Activated B cell treated with CpG ODN at 0.5 μM for 24 hours (primary cell): ENCODE measurements around the gene SMARCC1. TPM values are rescaled to one million over a fixed set of nuclear protein-coding genes. Genes with fewer than 3 reads are reported as not detected.

Experiments used
- ATAC-seq: fragments of 200-7000 bp; cut with Tn5 transposase; one replicate; pipeline ENCODE4 v1.10.0; 2021; ENCODE audit warnings: low read depth, mild to moderate bottlenecking, moderate library complexity
- CTCF ChIA-PET: fragments of 350-600 bp; sonication (Branson Sonifier 250); formaldehyde crosslinking; loops from one replicate; lab custom pipeline; 2021; ENCODE audit warnings: antibody characterized with exemption; lab: Charles Lee
- POLR2A ChIA-PET: fragments of 350-600 bp; sonication (Branson Sonifier 250); formaldehyde crosslinking; loops from one replicate; lab custom pipeline; 2021; ENCODE audit warnings: antibody characterized with exemption; lab: Charles Lee
- DNase-seq: peaks from one replicate; pipeline ENCODE4 v3.0.0; 2022
- H3K27ac Mint-ChIP-seq: one replicate; pipeline ENCODE4 v1.8.0; 2020; ENCODE audit warnings: mixed read lengths
- H3K27me3 Mint-ChIP-seq: one replicate; pipeline ENCODE4 v1.8.0; 2021; ENCODE audit warnings: mixed read lengths
- H3K36me3 Mint-ChIP-seq: one replicate; pipeline ENCODE4 v1.8.0; 2021; ENCODE audit warnings: low read depth, mixed read lengths
- H3K4me1 Mint-ChIP-seq: one replicate; pipeline ENCODE4 v1.8.0; 2021; ENCODE audit warnings: mixed read lengths
- H3K4me3 Mint-ChIP-seq: one replicate; pipeline ENCODE4 v1.8.0; 2020; ENCODE audit warnings: mild to moderate bottlenecking, mixed read lengths
- H3K9me3 Mint-ChIP-seq: one replicate; pipeline ENCODE4 v1.8.0; 2020; ENCODE audit warnings: mixed read lengths
- intact Hi-C: fragments of 100-400 bp; cut with micrococcal nuclease; formaldehyde crosslinking; loops from one replicate; pipeline ENCODE4 v1.15.1; 2024
- total RNA-seq: library from RNA; stranded (reverse); gene quantifications from 2 replicates; pipeline ENCODE4 v1.2.3, GENCODE V29; 2022
- TF ChIP-seq, protein P1 (sequence below): fragments of 200-600 bp; IDR thresholded peaks from one replicate; pipeline ENCODE4 v1.8.0; 2022; ENCODE audit warnings: antibody characterized with exemption, mild to moderate bottlenecking

The SMARCC1 gene
- total RNA-seq, 1 donor from 2014 or later = 136 TPM

DNA sequence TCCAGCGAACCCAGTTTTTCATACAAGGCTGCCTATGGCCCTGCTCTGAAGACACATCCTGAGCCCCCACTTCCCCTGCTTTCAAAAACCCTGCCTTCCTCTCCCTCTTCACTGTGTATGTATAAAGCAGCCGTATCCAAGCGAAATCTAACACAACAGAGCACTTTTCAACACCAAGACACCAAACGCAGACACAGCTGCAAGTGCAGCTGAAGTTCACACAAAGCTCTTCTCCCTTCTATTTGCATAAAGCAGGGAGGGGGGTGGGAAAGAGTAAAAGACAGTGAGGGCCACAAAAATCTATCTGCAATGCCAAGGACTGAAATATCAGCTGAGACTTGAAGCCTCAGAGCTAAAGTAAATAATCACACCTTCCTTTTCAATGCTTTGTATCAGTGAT, 168.0 kb downstream of the SMARCC1 start:
- Mint-ChIP-seq H3K9me3 (no peaks in the 10 kb centered on the region), H3K36me3 (peaks cover 56% of the 10 kb centered on the region), H3K27ac (no peak overlapping the region), H3K4me3 (no peak overlapping the region), H3K4me1 (peaks cover 1% of the 10 kb centered on the region), H3K27me3 (no peaks in the 10 kb centered on the region)
- CTCF ChIA-PET = interaction anchor here (0.6 kb wide), 1 partner anchor 412 kb away, joined by 3 read pairs; no protein-coding TSS in a partner anchor
- ATAC-seq (no peak), DNase-seq (no peak)
- TF ChIP-seq, protein P1, sequence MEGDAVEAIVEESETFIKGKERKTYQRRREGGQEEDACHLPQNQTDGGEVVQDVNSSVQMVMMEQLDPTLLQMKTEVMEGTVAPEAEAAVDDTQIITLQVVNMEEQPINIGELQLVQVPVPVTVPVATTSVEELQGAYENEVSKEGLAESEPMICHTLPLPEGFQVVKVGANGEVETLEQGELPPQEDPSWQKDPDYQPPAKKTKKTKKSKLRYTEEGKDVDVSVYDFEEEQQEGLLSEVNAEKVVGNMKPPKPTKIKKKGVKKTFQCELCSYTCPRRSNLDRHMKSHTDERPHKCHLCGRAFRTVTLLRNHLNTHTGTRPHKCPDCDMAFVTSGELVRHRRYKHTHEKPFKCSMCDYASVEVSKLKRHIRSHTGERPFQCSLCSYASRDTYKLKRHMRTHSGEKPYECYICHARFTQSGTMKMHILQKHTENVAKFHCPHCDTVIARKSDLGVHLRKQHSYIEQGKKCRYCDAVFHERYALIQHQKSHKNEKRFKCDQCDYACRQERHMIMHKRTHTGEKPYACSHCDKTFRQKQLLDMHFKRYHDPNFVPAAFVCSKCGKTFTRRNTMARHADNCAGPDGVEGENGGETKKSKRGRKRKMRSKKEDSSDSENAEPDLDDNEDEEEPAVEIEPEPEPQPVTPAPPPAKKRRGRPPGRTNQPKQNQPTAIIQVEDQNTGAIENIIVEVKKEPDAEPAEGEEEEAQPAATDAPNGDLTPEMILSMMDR = no peak
- intact Hi-C loops = no loop called here
- POLR2A ChIA-PET = interaction anchor here (0.6 kb wide), 2 partner anchors 11 to 14 kb away, joined by 3 to 8 read pairs; no protein-coding TSS in a partner anchor

DNA sequence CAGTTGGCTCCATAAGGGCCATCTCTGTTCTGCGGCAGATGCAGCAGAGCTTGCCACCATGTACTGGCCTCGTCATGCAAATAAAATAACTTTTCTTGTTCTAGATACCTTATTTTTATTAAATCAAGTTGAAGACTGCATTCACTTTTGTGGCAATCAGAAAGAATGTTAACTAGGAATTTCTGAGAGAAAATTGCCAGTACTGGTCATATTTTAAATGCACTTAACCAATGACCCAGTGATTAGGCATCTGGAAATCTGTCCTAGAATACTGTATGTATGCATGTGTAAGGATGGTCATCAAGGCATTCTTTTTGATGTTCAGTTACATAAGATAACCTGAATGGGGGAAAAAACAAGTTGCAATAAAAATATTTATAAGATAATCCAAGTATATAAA, 168.8 kb downstream of the SMARCC1 start:
- Mint-ChIP-seq H3K9me3 (no peaks in the 10 kb centered on the region), H3K27me3 (no peaks in the 10 kb centered on the region), H3K4me1 (peaks cover 1% of the 10 kb centered on the region), H3K27ac (no peak overlapping the region), H3K4me3 (no peak overlapping the region), H3K36me3 (peaks cover 57% of the 10 kb centered on the region)
- TF ChIP-seq, protein P1 = no peak
- intact Hi-C loops = no loop called here
- DNase-seq (no peak), ATAC-seq (no peak)
- POLR2A ChIA-PET = no interaction called here
- CTCF ChIA-PET = no interaction called here

DNA sequence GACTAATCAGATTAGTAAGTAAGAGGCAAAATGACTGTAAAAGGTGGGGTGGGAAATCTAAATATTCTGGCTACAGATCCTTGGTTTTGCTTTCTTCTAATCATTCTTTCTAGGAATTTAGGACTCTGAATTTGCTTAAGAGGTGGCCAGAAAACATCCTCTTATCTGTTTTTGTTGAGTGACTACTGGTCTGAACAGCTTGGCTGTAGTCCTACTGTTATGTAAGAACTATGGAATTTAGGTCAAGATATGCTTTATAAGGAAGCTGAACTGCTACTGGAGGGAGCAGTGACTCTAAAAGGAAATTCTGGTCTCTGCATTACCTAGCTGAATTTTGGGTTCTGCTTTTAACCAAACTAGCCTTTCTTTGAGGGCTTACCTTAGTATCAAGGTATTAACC, 169.5 kb downstream of the SMARCC1 start:
- DNase-seq = no peak
- H3K9me3 Mint-ChIP-seq = no peaks in the 10 kb centered on the region
- peaks cover 1% of the 10 kb centered on the region for H3K4me1 Mint-ChIP-seq
- H3K27me3 Mint-ChIP-seq = no peaks in the 10 kb centered on the region
- peaks cover 55% of the 10 kb centered on the region for H3K36me3 Mint-ChIP-seq
- ATAC-seq = no peak
- intact Hi-C loops = no loop called here
- H3K4me3 Mint-ChIP-seq = no peak overlapping the region
- CTCF ChIA-PET = no interaction called here
- no peak overlapping the region for H3K27ac Mint-ChIP-seq
- POLR2A ChIA-PET = no interaction called here
- TF ChIP-seq, protein P1 = no peak

DNA sequence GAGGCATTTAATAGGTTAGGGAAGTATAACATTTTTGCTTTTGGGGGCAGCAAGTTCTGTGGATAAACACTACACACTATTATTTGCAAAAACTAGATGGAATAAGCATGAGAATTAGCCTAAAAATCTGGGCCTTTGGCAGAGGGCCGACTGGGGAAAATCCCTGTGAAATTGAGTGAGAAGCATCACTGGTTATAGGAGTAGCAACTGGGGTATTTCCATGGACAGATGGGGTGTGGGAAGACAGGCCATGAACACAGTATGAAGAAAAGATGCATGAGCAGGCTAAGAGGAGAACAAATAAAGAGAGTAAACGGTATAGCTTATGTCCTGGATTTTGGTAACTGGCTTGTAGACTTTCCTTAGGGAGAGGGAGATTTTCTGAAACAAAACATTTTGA, 170.1 kb downstream of the SMARCC1 start:
- ChIA-PET POLR2A (no interaction called here), CTCF (no interaction called here)
- no peaks in the 10 kb centered on the region for H3K9me3 Mint-ChIP-seq
- ATAC-seq (no peak), DNase-seq (no peak)
- no peak overlapping the region for H3K4me3 Mint-ChIP-seq
- H3K27ac Mint-ChIP-seq = peak overlapping the region; percentile 32
- TF ChIP-seq, protein P1 = no peak
- no peaks in the 10 kb centered on the region for H3K27me3 Mint-ChIP-seq
- intact Hi-C loops = no loop called here
- peaks cover 1% of the 10 kb centered on the region for H3K4me1 Mint-ChIP-seq
- peaks cover 54% of the 10 kb centered on the region for H3K36me3 Mint-ChIP-seq

DNA sequence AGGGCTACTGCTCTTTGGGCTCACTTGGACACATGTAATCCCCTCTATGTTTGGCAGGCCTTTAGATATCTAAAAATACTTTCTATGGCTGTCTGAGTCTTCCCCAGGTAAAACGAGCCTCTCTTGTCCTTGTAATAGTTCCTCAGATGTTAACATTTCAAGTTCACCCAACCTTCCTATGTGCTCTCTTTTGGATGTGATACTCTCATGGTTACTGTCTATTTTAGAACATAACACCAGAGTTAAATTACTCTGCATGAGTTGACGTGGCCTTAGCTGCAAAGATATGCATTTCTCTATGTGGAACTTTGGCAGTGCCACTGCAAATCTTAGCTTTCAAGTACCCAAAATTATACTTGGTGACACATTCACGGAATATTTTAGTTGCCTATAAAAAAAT, 171.1 kb downstream of the SMARCC1 start:
- ChIA-PET CTCF (no interaction called here), POLR2A (no interaction called here)
- TF ChIP-seq, protein P1 = no peak
- no peak overlapping the region for H3K4me3 Mint-ChIP-seq
- no peak for ATAC-seq
- intact Hi-C loops = no loop called here
- peaks cover 1% of the 10 kb centered on the region for H3K4me1 Mint-ChIP-seq
- DNase-seq = no peak
- H3K9me3 Mint-ChIP-seq = no peaks in the 10 kb centered on the region
- no peak overlapping the region for H3K27ac Mint-ChIP-seq
- no peaks in the 10 kb centered on the region for H3K27me3 Mint-ChIP-seq
- H3K36me3 Mint-ChIP-seq = peaks cover 58% of the 10 kb centered on the region
